Bronchial epithelial cell (primary cell): ENCODE measurements around the gene PRDX2. TPM values are rescaled to one million over a fixed set of nuclear protein-coding genes. Genes with fewer than 3 reads are reported as not detected.

Experiments used
- DNase-seq: peaks from one replicate; pipeline ENCODE4 v3.0.0-alpha.2; 2010; ENCODE audit warnings: low read depth
- FAIRE-seq: peaks from 2 replicates; lab custom pipeline; 2011; peaks lifted over from hg19 to GRCh38; lab: Jason Lieb, UNC
- H3K27me3 ChIP-seq: 2 replicates; pipeline ENCODE4 v1.5.1; 2011; ENCODE audit warnings: low read length; ENCODE audit not compliant: control insufficient read depth, insufficient read depth
- H3K36me3 ChIP-seq: 2 replicates; pipeline ENCODE4 v1.5.1; 2011; ENCODE audit warnings: low read length; ENCODE audit not compliant: control insufficient read depth, insufficient read depth
- H3K4me3 ChIP-seq: 2 replicates; pipeline ENCODE4 v1.5.1; 2011; ENCODE audit warnings: mild to moderate bottlenecking, low read depth, low read length, control low read depth
- total RNA-seq: library from RNA; depleted of rRNA; stranded (reverse); fragments of >200 nt; gene quantifications from 2 replicates; pipeline ENCODE4 v1.2.1, GENCODE V29; 2014
- TF ChIP-seq, protein P1 (sequence below): IDR thresholded peaks from 2 replicates; pipeline ENCODE4 v1.5.1; 2011; ENCODE audit warnings: mild to moderate bottlenecking, moderate library complexity, low read length, control low read depth, inconsistent platforms; ENCODE audit not compliant: insufficient read depth, severe bottlenecking

Gene PRDX2
- total RNA-seq, 1 donor from 2014 or later: 157 TPM

DNA sequence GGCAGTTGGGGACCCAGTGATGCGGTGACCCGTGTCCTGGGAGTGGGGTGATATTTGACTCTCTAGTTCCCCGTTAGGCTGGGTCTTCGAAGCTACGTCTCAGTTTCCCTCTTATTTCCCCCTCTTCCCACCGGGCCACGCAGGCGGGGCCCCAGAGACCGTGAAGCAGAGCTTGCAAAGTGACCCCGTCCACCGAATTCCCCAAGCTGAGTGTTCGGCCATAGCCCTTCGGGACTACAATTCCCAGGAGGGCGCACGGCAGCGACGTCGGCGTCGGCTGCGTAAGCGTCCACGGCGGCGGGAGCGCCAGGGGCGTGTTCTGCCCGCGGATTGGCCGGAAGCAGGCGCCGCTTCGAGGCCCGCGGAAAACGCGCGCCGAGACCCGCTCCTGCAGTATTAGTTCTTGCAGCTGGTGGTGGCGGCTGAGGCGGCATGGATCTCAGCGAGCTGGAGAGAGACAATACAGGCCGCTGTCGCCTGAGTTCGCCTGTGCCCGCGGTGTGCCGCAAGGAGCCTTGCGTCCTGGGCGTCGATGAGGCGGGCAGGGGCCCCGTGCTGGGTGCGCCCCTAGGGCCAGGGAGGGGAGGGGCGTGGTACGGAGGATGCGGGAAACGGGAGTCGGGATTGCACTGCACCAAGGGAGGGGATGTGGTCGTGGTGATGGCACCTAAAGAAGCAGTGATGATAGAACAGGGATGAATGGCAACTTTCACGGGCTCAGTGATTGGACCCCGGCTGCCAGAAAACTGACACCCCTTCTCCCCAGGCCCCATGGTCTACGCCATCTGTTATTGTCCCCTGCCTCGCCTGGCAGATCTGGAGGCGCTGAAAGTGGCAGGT is 4.9 kb upstream of the PRDX2 start, which contains the start of gene RNASEH2A:
Gene RNASEH2A (plus strand): TSS at position 343 of the 840 bp plus-strand sequence. CDS start 90 bp downstream, at position 433.
- TF ChIP-seq, protein P1, sequence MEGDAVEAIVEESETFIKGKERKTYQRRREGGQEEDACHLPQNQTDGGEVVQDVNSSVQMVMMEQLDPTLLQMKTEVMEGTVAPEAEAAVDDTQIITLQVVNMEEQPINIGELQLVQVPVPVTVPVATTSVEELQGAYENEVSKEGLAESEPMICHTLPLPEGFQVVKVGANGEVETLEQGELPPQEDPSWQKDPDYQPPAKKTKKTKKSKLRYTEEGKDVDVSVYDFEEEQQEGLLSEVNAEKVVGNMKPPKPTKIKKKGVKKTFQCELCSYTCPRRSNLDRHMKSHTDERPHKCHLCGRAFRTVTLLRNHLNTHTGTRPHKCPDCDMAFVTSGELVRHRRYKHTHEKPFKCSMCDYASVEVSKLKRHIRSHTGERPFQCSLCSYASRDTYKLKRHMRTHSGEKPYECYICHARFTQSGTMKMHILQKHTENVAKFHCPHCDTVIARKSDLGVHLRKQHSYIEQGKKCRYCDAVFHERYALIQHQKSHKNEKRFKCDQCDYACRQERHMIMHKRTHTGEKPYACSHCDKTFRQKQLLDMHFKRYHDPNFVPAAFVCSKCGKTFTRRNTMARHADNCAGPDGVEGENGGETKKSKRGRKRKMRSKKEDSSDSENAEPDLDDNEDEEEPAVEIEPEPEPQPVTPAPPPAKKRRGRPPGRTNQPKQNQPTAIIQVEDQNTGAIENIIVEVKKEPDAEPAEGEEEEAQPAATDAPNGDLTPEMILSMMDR: no peak
- FAIRE-seq (no peak), DNase-seq (peak; percentile 82)
- Histone ChIP-seq H3K27me3 (no peaks in the 10 kb centered on the region), H3K36me3 (peaks cover 1% of the 10 kb centered on the region), H3K4me3 (peak within 1 kb of the TSS; percentile 75)

DNA sequence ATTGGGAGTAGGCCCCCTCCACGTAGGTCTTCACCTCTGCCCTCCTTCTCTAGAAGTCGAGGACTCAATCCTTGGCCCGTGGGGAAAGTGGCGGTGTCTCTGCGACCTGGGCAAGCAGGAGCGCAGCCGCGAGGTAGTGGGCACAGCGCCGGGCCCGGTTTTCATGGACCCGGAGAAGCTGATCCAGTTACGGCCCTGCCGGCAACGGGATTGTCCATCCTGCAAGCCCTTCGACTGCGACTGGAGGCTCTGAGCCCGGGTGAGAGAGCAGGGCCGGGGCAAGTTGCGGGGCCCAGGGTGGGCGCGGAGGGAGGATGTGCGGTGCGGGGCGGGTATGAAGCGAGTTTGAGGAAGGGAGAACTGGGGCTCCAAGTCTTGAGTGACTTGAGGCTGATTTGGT is 2.5 kb upstream of the PRDX2 start:
- FAIRE-seq (no peak), DNase-seq (no peak)
- Histone ChIP-seq H3K27me3 (no peaks in the 10 kb centered on the region), H3K4me3 (no peak overlapping the region), H3K36me3 (peaks cover 9% of the 10 kb centered on the region)
- TF ChIP-seq, protein P1: no peak

DNA sequence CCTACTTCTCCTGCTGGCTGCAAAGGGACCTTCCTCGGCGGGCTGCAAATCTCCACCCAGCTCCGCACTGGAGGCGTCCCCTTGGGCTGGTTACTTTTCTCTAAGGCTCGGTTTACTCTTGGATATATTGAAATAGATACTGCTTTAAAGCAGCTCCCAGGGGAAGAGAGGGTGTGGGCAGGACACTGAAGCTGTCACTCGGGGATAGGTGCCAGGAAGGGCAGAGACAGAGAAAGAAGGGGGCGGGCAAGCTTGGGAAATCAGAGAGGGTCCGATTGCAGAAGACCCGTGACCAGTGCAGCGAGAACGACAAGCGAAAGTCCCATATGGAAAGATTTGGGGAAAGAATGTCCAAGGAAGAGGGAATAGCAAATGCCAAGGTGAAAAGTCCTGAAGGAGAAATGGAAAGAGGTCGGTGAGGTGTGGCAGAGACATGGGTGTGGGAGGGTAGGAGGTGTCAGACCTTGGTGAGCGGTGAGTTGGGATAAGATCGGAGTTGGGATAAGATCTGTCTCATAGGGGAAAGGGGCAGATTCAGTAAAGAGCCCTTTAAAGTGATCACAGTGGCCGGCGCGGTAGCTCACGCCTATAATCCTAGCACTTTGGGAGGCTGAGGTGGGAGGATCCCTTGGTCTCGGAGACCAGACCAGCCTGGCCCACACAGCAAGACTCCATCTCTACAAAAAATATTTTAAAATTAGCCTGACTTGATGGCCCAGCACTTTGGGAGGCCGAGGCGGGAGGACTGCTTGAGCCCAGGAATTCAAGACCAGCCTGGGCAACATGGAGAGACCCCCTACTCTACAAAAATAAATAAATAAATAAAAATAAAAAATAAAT is 887 bp upstream of the PRDX2 start:
- DNase-seq (no peak), FAIRE-seq (no peak)
- TF ChIP-seq, protein P1: no peak
- peaks cover 9% of the 10 kb centered on the region for H3K36me3 ChIP-seq
- peak overlapping the region; percentile 74 for H3K4me3 ChIP-seq
- no peaks in the 10 kb centered on the region for H3K27me3 ChIP-seq

DNA sequence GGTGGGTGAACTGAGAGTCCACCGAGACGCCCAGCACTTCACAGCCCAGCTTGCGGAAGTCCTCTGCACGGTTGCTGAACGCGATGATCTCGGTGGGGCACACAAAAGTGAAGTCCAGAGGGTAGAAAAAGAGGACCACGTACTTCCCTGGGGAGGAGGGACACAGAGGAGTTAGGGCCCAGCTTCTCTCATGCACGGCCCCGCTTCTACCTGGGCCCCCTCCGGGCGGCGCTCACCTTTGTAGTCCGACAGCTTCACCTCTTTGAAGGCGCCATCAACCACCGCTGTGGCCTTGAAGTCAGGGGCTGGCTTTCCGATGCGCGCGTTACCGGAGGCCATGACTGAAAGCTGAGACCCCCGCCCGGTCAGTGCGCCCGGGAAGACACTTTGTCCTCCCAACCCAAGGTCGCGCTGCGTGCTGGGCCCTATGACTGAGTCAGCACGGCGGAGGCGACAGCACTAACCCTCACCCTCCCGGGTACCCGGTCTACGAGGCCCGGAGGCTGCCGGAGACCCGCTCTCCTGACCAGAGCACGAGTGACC is 606 bp downstream of the PRDX2 start:
- no peaks in the 10 kb centered on the region for H3K27me3 ChIP-seq
- peaks cover 11% of the 10 kb centered on the region for H3K36me3 ChIP-seq
- FAIRE-seq: no peak
- DNase-seq: no peak
- H3K4me3 ChIP-seq: peak overlapping the region; percentile 74
- TF ChIP-seq, protein P1: no peak

DNA sequence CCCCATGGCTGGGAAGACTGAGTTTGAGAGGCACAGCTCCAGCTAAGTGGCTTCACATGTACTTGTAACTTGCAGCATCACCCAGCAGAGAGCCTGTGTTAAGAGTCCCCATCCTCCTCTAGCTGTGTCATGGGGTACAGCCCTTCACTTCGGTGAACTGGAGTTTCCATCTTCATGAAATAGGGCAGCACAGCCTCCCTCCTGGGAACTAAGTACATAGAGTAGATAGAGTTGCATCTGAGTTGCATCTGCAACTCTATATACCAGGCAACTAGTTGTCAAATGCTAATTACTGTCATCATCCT is 1.2 kb downstream of the PRDX2 start:
- Histone ChIP-seq H3K4me3 (peak overlapping the region; percentile 74), H3K27me3 (no peaks in the 10 kb centered on the region), H3K36me3 (peaks cover 11% of the 10 kb centered on the region)
- DNase-seq (no peak), FAIRE-seq (no peak)
- TF ChIP-seq, protein P1: no peak
